Anterior cingulate cortex (tissue), 58 donors: ENCODE measurements around the gene SLC8A1.

Source experiments
- DNase-seq, 58 donors: peaks; one replicate each; lab custom pipeline; 2025; lab: John Stamatoyannopoulos, UW

The SLC8A1 gene

GRCh38 chr2:40254611-40255010, 197.3 kb downstream of the SLC8A1 start:
- DNase-seq, result no peak

GRCh38 chr2:40251137-40251536, 200.8 kb downstream of the SLC8A1 start:
- DNase-seq, result no peak

GRCh38 chr2:40249577-40249976, 202.3 kb downstream of the SLC8A1 start:
- no peak for DNase-seq

DNA sequence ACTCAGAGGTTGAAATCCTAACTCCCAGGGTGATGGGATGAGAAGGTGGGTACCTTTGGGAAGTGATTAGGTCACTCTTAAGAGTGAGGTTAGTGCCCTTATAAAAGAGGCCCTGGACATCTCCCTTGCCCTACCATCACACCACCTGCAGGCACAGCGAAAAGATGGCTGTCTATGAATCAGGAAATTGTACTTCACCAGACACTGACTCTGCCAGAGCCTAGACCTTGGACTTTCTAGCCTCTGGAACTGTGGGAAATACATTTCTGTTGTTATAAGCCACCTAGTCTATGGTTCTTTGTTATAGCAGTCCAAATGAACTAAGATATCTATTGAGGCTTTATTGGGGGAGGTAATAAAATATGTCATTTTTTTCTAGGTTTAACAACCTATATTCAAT, 203.6 kb downstream of the SLC8A1 start:
- no peak for DNase-seq

GRCh38 chr2:40244675-40245074, 207.2 kb downstream of the SLC8A1 start:
- peak in 13 of 58 donors; percentile 6 to 37 (median 11) for DNase-seq

DNA sequence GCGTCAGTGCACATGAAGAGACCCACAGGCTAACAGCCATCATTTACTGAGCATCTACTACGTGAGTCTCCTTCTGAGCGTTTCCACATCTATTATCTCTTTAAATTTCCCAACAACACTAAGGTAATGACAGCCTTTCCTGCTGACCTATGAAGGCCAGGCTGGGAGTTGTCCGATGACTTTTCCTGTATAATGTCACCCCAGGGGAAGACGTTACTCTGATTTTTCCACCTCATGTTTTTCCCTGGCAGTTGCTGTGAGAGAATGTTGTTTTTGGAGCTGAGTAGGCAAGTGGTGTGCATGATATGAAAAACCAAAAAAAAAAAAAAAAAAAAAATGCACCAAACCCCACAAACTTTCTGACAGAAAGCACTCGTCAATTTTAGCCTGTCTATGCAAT, 207.6 kb downstream of the SLC8A1 start:
- DNase-seq, result no peak

- no peak for DNase-seq
Measured at GRCh38 chr2:40243581-40244187, 208.2 kb downstream of the SLC8A1 start.

- no peak for DNase-seq
Measured at GRCh38 chr2:40242315-40242714, 209.6 kb downstream of the SLC8A1 start.

DNA sequence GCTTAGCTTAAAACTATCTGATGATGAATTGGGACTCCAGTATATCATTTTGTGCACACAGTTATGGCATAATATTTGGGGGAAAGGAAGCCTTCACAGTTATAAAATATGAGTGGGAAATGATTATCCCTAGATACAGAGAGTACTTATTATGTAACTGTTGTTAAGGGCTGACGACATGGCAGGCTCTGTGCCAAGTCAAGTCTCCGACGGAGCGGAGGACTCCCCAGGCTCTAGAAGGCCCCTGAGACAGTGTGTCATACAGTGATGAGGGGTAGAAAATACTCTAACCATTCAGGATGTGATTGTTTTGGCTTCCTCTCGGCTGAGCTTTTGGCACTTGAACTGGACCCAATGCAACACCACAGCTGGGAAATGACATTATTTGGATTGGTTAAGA, 211.8 kb downstream of the SLC8A1 start:
- DNase-seq, result peak in 13 of 58 donors; percentile 5 to 50 (median 19)

DNA sequence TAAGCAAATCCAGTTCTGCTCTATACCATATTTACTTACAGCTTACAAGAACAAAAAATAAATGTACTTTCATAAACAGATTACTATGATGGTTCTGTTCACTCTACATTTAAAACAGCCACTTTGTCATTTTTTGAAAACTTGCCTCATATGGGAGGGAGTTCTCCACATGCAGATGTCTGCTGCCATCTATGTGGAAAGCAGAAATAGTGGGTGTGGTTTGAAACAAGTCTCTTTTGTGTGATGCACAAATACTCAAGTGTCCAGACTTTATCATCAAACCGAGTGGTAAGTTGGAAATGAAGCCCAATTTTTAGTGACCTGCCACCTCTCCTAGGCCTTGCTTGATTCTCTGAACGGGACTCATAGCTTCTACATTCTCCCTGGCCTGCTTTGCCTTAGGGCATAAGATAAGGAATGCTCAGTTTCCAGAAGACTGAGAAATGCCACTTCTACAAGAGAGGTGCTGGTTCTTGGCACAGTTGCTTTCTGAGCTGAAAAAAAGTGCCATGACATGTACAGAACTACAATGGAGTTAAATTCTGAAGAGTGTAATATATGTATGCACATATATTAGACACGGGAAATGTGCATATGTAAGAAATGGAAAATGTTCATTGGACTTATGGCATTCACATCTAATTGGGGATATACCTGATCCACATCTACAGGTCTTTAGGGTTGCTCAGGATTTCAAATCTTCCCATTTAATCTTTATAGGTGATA, 221.0 kb downstream of the SLC8A1 start:
- DNase-seq, result no peak

- no peak for DNase-seq
Measured at GRCh38 chr2:40230186-40230585, 221.7 kb downstream of the SLC8A1 start.

DNA sequence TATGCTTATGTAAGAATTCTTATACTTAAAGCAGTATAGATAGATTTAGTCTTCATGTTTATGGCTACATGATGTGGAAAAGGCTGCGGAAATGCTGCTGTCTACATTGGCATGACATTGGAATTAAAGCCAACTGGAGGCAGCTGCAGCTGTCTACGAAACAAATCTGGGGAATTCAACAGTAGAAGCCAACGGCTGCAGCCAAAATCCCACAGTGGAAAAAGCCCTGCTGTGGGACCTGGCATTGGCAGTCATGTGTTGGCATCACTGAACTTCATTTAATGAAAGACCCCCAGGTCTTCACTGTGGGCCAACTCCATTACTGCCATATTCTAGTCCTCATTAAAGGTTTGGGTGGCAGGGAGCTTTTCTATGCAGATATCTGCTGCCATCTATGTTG, 223.6 kb downstream of the SLC8A1 start:
- DNase-seq, result peak in 1 of 58 donors; percentile 24

- DNase-seq, result no peak
Measured at GRCh38 chr2:40227210-40227609, 224.7 kb downstream of the SLC8A1 start.

DNA sequence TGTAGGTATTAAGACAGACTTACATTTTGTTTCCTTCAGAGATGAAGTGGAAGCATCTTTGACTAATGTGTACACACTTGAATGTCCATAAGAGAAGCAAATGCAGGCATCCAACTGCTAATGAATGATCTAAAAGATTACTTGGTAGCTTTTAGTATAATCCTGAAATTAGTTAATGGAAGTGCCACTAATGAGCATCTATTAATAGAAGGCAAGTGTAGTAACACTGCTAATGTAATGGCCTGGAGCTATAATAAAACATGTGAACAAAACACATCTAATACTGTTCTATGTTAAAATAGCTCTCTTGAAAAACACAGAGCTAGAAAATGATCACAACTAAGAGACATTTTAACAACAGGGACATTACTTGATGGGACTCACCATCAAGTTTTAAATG, 225.3 kb downstream of the SLC8A1 start:
- DNase-seq, result no peak

DNA sequence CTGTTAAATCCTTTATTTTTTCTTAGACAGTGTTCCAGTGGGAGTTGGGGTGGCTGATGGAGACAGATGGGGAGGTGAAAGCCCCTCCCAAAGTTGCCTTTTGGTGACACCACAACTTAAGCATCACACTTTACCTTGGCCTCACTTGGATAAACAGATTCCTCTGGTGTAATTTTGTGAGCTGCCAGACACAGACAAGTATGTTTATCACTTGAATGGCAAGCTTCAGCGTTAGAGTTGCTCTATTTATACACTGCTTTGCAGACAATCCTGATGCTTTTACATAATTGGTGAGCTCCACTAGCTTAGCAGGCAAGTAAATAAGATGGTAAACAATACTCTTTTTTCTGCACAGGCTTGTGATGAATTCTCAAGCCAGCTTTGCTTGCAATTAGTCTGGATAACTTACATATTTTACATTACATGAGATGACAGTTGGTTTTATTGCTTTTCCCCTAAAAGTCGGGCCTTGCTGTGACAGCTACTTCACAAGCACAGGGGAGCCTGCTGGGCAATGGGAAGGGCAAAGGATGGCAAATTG, 226.2 kb downstream of the SLC8A1 start:
- DNase-seq, result peak in 2 of 58 donors; percentile 12 to 50

DNA sequence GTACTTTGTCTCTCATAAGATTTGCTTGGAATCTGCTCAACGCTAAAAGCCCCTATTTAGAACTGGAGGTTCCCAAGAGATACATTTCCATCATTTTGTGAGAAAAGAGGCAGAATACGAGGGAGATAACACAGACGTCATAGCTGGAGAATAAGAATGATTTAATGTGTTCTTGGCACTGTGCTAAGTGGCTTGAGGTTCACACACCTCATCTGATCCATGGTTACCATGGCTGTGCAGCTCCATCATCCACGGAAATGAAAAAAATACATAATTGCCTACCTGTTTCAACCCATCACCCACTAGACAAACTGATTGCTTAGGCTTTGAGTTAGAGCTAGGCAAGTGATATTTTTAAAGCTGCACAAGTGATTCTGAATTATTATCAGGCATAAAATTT, 227.6 kb downstream of the SLC8A1 start:
- no peak for DNase-seq

DNA sequence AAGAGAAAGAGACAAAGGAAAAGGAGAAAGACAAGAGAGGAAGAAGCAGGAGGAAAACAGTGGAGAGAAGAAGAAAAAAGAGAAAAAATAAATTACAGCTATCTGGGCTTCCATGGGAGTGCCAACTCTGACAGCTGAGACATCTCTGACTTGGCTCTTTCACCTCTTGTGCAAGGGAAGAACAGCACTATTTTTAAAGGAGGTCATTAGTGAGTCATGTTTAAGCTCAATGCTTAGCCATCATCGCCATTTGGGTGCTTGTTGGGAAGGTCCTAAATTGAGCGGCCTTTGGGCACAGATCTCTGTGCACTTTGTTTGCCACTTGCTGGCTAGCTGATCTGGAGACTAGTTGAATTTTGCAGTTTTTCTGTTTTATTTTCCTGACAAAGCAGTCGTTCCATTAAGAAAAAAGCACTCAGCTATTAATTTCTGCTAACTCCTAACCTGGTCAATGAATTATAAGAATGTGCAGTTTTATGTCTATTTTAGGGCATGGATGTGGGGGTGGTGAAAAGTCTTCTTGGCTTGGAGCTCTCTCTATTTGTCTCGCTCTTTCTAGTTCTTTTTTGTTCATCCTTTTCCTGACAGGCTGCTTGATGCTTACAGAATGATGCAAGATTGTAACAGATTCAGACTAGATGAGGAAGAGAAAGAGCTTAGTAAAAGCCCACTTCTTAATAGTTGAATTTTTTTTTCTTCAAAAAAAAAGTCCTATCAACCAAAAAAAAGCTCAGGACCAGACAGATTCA, 231.5 kb downstream of the SLC8A1 start:
- no peak for DNase-seq

- DNase-seq, result no peak
Measured at GRCh38 chr2:40219141-40219540, 232.7 kb downstream of the SLC8A1 start.

GRCh38 chr2:40218679-40219078, 233.2 kb downstream of the SLC8A1 start:
- DNase-seq, result no peak

GRCh38 chr2:40213619-40214018, 238.3 kb downstream of the SLC8A1 start:
- peak in 1 of 58 donors; percentile 2 for DNase-seq

GRCh38 chr2:40213071-40213470, 238.8 kb downstream of the SLC8A1 start:
- DNase-seq, result no peak
